AG04449 (cell line): ENCODE data around the gene MYH6.

ENCODE experiments used
- CTCF ChIA-PET: fragments of 350-600 bp; formaldehyde crosslinking; extraction: SDS; loops from one replicate; lab custom pipeline; 2021; ENCODE audit warnings: antibody characterized with exemption; lab: Yijun Ruan, JAX
- POLR2A ChIA-PET: fragments of 400-600, 350-600 bp; formaldehyde crosslinking; extraction: SDS; loops from one replicate; lab custom pipeline; 2020; ENCODE audit warnings: antibody characterized with exemption, inconsistent platforms; lab: Yijun Ruan, JAX
- DNase-seq: peaks from one replicate; pipeline ENCODE4 v3.0.0-alpha.2; 2010; ENCODE audit warnings: low read depth, low spot score
- H3K4me3 ChIP-seq: 2 replicates; pipeline ENCODE4 v1.5.1; 2011; ENCODE audit warnings: low read depth, mild to moderate bottlenecking, control low read depth, low read length
- TF ChIP-seq, protein P1 (sequence below): IDR thresholded peaks from one replicate; pipeline ENCODE4 v1.5.1; 2011; ENCODE audit warnings: mild to moderate bottlenecking, moderate library complexity, low read length, control low read depth, inconsistent platforms; ENCODE audit not compliant: insufficient read depth; ENCODE audit errors: missing control alignments

The MYH6 gene

DNA sequence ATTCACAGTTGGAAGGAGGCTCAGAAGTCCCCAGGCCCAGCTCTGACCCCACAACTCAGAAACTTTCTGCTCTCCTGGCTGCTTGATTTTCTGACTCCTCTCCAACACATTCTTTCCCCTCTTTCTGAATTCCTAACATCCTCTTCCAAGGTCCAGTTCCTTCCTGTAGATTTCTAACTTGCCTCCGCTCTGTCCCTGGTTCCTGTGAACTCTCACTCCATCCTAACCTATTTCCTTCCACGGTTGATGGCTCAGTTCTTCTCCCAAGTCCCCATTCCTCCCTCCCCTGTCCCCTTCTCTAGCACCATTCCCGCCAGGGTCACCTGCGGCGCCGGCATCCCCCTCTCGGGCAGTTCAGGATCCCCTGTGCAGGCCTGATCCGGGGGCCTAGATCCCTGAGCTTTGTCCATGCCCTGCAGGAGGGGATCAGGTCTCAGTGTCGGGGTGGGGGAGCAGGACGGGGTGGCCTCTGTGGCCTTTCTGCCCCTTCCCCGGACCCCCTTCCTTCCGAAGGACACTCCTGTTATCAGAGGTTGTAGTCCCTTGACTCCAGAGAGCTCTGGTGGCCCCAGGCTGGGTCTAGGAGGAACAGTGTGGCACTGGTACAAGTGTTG is 49.4 kb downstream of the MYH6 start:
- CTCF ChIA-PET = interaction anchor here (0.6 to 12.6 kb wide), 3 partner anchors 12 to 21 kb away, joined by 3 to 153 read pairs (median 3); partner anchors contain the start of gene CMTM5
- POLR2A ChIA-PET = interaction anchor here (1.0 kb wide), 1 partner anchor 37 kb away, joined by 3 read pairs; the partner anchor contains the start of gene PABPN1
- no peak overlapping the region for H3K4me3 ChIP-seq
- TF ChIP-seq, protein P1, sequence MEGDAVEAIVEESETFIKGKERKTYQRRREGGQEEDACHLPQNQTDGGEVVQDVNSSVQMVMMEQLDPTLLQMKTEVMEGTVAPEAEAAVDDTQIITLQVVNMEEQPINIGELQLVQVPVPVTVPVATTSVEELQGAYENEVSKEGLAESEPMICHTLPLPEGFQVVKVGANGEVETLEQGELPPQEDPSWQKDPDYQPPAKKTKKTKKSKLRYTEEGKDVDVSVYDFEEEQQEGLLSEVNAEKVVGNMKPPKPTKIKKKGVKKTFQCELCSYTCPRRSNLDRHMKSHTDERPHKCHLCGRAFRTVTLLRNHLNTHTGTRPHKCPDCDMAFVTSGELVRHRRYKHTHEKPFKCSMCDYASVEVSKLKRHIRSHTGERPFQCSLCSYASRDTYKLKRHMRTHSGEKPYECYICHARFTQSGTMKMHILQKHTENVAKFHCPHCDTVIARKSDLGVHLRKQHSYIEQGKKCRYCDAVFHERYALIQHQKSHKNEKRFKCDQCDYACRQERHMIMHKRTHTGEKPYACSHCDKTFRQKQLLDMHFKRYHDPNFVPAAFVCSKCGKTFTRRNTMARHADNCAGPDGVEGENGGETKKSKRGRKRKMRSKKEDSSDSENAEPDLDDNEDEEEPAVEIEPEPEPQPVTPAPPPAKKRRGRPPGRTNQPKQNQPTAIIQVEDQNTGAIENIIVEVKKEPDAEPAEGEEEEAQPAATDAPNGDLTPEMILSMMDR = no peak
- no peak for DNase-seq

DNA sequence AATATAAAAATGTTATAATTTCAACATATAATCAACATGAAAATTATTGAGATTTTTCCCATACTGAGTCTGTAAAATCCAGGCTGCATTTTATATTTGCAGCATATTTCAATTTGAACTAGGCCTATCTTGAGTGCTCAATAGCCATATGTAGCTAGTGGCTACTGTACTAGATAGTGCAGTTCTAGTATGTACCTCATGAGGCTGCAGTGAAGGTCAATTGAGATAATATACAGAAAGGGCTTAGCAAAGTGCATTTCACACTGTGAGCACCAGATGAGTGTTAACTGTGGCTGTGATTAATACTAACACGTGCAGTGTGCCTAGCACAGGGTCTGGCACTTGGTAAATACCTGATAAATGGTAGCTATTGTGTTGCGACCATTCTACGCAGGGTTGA is 50.0 kb downstream of the MYH6 start:
- TF ChIP-seq, protein P1 = no peak
- CTCF ChIA-PET = interaction anchor here (0.8 to 1.6 kb wide), 3 partner anchors 11 to 80 kb away, joined by 3 to 6 read pairs (median 3); no protein-coding TSS in a partner anchor
- POLR2A ChIA-PET = interaction anchor here (1.0 kb wide), 1 partner anchor 36 kb away, joined by 3 read pairs; the partner anchor contains the start of gene PABPN1
- DNase-seq = no peak
- H3K4me3 ChIP-seq = no peak overlapping the region

DNA sequence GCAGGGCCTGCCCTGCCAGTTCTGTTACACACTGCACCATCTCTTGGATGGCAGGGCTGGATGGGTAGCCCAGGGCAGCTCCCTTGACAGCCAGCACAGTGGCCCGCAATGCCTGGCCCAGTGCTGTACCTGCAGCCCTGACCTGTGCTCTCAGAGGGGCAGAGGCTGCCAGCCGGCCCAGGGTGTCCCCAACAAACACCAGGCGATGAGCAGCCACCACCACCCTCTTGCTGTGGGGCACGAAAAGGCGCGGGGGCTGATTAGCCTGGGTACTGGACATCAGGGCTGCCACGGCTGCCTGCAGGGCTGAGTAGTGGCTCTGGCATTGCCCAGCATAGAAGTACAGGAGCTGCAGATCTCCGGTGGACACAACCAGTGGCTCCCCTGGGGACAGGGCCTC is 50.8 kb downstream of the MYH6 start:
- ChIA-PET POLR2A (no interaction called here), CTCF (interaction anchor here (0.8 to 1.6 kb wide), 2 partner anchors 22 to 80 kb away, joined by 3 to 6 read pairs; no protein-coding TSS in a partner anchor)
- TF ChIP-seq, protein P1 = no peak
- DNase-seq = no peak
- H3K4me3 ChIP-seq = no peak overlapping the region

DNA sequence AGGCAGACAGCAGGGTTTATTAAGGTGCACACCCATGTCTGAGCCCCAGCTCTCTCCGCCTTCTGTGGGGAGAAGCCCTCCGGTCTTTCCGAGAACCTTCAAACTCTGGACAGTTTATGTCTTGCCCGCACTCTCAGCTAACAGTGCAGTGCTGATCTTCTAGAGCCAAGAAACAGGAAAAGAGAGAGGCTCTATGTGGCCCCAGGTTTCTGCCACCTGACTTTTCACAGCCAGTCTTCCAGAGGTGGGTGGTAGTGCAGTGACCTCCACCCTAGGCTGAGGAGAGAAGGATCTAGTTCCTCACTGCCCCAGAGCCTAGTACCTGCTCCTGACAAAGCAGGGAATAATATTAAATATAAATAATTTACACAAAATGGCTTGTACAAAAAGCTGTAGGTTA is 51.4 kb downstream of the MYH6 start:
- ChIA-PET CTCF (interaction anchor here (1.6 kb wide), 1 partner anchor 23 kb away, joined by 6 read pairs; no protein-coding TSS in a partner anchor), POLR2A (no interaction called here)
- no peak overlapping the region for H3K4me3 ChIP-seq
- TF ChIP-seq, protein P1 = no peak
- DNase-seq = no peak

DNA sequence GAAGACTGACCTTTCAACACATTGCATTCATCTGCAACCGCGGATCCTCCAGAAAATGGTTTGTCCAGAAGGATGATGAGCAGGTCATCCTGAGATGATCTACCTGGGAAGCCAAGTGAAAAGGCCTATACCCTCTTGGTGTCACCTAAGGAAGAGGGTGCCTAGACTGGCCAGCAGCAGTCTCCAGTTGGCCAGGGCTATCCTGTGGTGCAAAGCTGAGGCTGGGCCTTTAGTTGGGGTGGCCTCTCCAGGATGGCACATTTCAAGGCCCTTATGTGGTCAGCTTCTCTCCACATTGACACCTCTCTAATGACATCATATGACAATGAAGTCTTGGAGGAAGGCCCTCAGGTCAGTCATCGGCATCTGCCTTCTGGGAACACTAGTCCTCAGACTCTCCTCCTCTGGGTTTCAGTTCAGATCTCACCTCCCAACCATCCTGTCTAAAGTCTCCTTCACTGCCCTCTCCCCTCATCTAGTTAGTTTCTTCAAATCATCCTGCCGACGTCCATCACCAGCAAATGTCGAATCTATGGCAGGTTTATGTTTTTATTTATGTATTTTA is 52.1 kb downstream of the MYH6 start:
- ChIA-PET CTCF (no interaction called here), POLR2A (no interaction called here)
- TF ChIP-seq, protein P1 = no peak
- H3K4me3 ChIP-seq = no peak overlapping the region
- no peak for DNase-seq

DNA sequence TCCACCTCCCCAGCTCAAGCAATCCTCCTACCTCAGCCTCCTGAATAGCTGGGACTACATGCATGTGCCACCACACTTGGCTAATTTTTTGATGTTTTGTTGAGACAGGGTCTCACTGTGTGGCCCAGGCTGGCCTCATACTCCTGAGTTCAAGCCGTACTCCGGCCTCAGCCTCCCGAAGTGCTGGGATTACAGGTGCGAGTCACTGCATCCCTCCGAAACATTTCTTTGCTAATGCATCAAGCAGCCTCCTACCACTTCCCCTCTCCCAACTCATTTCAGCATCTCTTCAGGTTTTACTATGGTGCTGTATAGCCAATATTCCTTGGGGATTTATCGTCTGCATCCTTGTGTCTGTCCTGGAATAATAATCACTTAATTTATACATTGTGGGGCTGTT is 53.1 kb downstream of the MYH6 start:
- DNase-seq = no peak
- TF ChIP-seq, protein P1 = no peak
- ChIA-PET CTCF (interaction anchor here (1.0 to 3.2 kb wide), 5 partner anchors 9 to 28 kb away, joined by 3 to 33 read pairs (median 4); no protein-coding TSS in a partner anchor), POLR2A (interaction anchor here (0.6 to 3.2 kb wide), 2 partner anchors 9 to 34 kb away, joined by 3 to 28 read pairs; partner anchors contain the start of gene PABPN1)
- no peak overlapping the region for H3K4me3 ChIP-seq
